HG03108 (cell line): ENCODE data around the gene P3H3.

Experiments used
- ATAC-seq: cut with Tn5 transposase; IDR thresholded peaks from one replicate; pipeline ENCODE4 v1.9.1; 2021; ENCODE audit warnings: moderate library complexity; ENCODE audit not compliant: unreplicated experiment

Gene P3H3, protein sequence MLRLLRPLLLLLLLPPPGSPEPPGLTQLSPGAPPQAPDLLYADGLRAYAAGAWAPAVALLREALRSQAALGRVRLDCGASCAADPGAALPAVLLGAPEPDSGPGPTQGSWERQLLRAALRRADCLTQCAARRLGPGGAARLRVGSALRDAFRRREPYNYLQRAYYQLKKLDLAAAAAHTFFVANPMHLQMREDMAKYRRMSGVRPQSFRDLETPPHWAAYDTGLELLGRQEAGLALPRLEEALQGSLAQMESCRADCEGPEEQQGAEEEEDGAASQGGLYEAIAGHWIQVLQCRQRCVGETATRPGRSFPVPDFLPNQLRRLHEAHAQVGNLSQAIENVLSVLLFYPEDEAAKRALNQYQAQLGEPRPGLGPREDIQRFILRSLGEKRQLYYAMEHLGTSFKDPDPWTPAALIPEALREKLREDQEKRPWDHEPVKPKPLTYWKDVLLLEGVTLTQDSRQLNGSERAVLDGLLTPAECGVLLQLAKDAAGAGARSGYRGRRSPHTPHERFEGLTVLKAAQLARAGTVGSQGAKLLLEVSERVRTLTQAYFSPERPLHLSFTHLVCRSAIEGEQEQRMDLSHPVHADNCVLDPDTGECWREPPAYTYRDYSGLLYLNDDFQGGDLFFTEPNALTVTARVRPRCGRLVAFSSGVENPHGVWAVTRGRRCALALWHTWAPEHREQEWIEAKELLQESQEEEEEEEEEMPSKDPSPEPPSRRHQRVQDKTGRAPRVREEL

DNA sequence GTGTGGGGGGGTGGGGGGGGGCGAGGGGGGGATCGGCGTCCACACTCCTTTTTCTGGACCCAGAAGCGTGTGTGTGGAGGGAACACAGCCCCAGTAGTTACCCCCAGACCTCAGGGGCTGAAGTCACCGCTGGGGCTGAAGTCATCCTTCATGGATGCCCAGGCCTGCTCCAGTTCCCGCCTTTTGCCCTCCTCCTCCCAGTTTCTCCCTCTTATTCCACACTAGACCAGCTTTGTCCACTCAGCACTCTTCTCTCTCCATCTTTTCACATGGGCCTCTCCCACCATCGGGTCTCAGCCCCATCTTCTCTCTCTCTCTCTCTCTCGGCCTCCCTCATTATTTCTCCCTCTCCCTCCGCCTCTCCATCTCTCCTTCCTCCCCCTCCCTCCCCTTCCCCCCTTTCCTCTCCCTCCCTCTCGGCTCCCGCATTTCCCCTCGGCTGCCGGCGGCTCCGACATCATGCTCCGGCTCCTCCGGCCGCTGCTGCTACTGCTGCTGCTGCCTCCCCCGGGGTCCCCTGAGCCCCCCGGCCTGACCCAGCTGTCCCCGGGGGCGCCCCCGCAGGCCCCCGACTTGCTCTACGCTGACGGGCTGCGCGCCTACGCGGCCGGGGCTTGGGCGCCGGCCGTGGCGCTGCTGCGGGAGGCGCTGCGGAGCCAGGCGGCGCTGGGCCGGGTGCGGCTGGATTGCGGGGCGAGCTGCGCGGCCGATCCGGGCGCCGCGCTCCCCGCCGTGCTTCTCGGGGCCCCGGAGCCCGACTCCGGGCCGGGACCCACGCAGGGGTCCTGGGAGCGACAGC, at the start of gene P3H3:
P3H3 (plus strand) TSS at position 426 of the 799 bp plus-strand sequence; CDS start at position 460, 34 bp downstream.
- ATAC-seq, result no peak

DNA sequence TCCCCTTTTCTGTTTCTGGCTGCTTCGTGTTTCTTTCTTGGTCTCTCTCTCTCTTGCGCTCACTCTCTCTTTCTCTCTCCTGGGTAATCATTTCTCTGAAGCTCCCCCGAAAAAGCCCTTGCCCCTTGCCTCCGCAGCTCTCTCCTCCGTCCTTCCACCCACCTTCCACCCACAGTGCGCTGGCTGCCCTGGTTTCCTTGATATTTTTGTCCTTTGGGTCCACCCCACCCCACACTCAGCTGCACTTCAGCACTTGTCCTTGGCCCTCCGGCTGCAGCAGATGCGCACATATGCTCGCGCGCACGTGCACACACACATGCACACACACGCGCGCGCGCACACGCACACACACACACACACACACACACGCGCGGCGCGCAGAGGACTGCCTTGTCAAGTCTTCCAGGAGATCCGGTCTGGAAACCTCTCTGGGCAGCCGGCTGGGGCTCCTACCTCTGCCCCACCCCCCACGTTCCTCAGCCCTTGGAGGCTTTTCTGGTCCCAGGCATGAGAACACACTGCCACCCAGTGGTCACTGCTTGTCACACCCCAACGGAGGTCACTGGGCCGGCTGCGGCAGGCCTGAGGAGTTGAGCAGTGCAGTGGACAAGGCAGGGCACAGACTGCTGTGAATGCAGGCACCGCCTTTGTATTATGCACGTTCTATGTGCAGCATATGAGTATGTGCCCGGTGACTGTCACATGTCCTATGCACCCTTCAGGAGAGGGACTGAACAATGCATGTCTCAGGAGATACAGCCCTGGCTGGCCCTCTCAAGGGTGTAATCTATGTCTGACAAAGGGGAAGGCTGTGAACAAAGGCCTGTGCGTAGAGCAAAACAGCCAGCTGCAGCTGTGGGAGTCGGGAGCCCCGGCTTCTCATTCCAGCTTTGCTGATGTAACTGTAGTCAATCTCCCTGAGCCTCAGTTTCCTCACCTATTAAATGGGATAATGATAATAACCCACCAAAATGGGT, 49.3 kb upstream of the P3H3 start:
- ATAC-seq, result peak; percentile 83

DNA sequence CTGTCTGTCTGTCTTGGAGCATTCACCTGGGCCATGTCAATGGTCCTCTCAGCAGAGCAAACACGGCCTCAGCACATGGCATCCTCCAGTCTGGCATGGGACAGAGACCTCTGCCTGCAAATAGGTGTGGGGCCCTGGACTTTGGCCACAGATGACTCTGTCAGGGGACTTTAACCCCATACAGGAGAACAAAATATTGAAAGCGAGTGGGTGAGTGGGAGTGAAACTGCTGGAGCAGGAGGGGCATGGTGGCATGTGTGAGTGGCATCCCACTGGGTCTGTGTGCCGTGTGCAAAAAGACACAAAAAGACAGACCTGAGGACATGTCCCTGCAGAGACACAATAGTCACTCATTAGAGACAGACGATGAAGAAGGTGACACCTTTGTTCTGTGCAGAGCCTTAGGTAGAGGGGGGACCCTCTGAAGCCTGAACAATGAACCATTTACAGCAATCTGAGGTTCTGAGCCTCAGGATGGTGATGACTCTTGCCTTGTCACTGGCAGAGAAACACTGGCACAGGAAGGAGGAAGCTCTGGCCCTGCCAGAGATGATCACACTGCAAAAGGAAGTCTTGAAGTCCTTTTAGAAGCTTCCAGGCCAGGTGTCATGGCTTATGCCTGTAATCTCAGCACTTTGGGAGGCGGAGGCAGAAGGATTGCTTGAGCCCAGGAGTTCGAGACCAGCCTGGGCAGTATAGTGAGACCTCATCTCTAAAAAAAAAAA, 48.3 kb upstream of the P3H3 start:
- ATAC-seq, result no peak

DNA sequence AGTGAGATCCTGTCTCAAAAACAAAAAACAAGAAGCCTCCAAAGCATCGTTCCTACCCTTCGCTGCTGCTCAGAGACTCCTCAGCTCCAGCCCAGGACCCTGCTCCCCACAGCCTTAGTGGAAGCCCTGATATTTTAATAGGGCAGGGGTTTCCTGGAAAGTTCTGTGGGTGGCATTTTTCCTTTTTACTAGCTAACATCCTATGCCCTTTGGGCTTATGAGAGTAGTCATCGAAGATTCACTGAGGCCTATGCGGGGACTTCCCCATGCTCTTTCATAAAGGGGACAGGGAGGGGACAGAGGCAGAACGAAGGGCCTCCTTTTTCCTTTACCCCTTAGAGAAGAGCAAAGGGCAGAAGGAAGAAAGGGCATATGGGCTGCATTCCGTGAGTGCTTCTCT, 47.6 kb upstream of the P3H3 start:
- ATAC-seq, result no peak

DNA sequence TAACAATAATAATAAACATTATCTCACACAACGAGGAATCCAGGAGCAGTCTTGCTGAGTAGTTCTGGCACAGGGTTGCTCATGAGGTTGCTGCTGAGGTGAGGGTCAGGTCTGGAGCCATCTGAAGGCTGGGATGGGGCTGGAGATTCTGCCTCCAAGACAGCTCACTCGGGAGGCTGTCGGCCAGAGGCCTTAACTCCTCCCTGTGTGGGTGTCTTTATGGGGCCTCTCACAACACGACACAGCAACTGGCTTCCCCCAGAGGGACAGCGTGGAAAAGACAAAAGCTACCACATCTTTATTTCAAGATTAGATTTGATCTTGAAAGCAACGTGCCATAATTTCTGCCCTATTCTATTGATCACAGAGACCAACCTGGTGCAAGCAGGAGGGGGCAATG, 46.1 kb upstream of the P3H3 start:
- no peak for ATAC-seq

GRCh38 chr12:6782850-6783566, 45.2 kb upstream of the P3H3 start:
- no peak for ATAC-seq

- ATAC-seq, result no peak
These were observed 44.4 kb upstream of the P3H3 start for GRCh38 chr12:6783828-6784227.

DNA sequence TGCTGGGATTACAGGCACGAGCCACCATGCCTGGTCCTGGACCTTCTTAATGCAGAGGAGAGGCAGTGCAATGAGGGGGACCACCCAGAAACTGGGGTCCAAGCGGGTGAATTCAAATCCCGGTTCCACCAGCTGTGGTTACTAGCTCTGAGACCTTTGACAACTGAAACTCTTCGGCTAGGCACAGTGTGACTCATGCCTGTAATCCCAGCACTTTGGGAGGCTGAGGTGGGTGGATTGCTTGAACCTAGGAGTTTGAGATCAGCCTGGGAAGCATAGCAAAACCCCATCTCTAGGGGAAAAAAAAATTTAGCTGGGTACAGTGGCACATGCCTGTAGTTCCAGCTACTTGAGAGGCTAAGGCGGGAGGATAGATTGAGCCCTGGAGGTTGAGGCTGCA, 43.9 kb upstream of the P3H3 start:
- ATAC-seq, result no peak

GRCh38 chr12:6784761-6785160, 43.4 kb upstream of the P3H3 start:
- ATAC-seq, result no peak

- ATAC-seq, result no peak
These were observed 41.7 kb upstream of the P3H3 start for GRCh38 chr12:6786416-6787094.

GRCh38 chr12:6787309-6787708, 40.9 kb upstream of the P3H3 start:
- ATAC-seq, result no peak

- ATAC-seq, result no peak
These were observed 39.0 kb upstream of the P3H3 start, which contains the start of gene CD4 for GRCh38 chr12:6788972-6789924. TSS of gene CD4 (plus strand) at chr12:6789528. CDS start at chr12:6800139, 10,611 bp downstream.

GRCh38 chr12:6790496-6791150, 37.6 kb upstream of the P3H3 start:
- ATAC-seq, result no peak

GRCh38 chr12:6791931-6792520, 36.2 kb upstream of the P3H3 start:
- no peak for ATAC-seq

DNA sequence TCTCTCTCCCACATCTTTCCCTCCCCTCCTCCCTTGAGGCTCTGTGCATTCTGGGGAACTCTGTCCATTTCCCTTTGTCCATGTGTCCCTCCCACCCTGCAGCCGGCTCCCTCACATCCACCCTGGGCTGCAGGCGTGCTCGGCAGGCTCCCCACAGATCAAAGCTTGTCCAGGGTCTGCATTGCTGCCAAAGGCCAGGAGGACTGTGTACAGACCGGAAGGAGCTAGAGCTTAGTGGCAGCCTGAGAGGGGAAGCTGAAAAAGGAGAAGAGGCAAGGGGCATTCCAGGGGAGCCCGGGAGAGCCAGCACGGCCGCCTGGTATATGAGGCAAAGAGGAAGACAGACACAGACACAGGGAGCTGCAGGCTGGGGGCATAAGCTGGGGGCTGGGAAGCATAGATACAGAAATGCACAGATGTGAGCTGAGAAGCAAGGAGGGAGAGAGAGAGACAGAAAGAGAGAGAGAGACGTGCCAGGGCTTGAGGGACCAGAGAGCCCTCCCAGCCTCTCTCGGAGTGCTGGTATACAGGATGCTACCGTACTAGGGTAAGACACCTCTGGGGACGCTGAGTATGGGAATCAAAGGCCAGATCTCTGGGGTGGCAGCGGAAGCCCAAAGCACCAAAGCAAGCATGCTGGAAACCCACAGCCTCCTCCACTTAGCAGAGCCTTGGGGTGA, 35.5 kb upstream of the P3H3 start:
- no peak for ATAC-seq

DNA sequence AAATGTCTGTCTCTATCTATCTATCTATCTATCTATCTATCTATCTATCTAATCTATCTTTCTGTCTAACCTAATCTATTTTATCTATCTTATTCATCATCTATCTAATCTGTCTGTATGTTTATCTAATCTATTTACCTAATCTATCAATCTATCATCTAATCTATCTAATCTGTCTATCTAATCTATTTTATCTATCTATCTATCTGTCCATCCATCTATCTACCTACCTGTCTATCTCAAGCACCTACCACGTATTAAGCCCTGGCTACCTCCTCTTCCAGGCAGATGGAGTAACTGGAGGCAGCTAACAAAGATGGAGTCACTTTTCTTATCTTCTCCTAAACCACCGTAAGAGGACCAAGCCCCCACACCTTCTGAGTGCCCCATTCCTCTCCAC, 33.1 kb upstream of the P3H3 start:
- ATAC-seq, result no peak
